ENCODE data around the gene MS4A12. TPM values are rescaled to one million over a fixed set of nuclear protein-coding genes. Genes with fewer than 3 reads are reported as not detected.

MS4A12 gene, protein sequence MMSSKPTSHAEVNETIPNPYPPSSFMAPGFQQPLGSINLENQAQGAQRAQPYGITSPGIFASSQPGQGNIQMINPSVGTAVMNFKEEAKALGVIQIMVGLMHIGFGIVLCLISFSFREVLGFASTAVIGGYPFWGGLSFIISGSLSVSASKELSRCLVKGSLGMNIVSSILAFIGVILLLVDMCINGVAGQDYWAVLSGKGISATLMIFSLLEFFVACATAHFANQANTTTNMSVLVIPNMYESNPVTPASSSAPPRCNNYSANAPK
- not detected in 5 replicates for total RNA-seq (2022; extraction: Qiagen RNA extraction; ENCODE audit: low read depth)

GRCh38 chr11:60492488-60493009 is at the start of gene MS4A12:
Gene MS4A12 (plus strand): TSS chr11:60492778. CDS start chr11:60497319, 4,541 bp downstream.

GRCh38 chr11:60455531-60456042 is 37.0 kb upstream of the MS4A12 start, which contains the start of gene MS4A1:
Gene MS4A1 (plus strand): TSS chr11:60455847. CDS start chr11:60462375, 6,528 bp downstream.

GRCh38 chr11:60515144-60515855 is 22.7 kb downstream of the MS4A12 start, which contains the start of gene MS4A13:
Gene MS4A13 (plus strand): TSS chr11:60515392. CDS start chr11:60518084, 2,692 bp downstream.

Other genes starting within 250 kb of the MS4A12 start
- gene MS4A4E, start 249.6 kb upstream of the MS4A12 start, total RNA-seq (2022; extraction: Qiagen RNA extraction; ENCODE audit: low read depth) = not detected in 5 replicates
- not detected in 5 replicates for gene MS4A4A, start 212.1 kb upstream of the MS4A12 start, total RNA-seq (2022; extraction: Qiagen RNA extraction; ENCODE audit: low read depth)
- gene MS4A6E, start 165.5 kb upstream of the MS4A12 start, total RNA-seq (2022; extraction: Qiagen RNA extraction; ENCODE audit: low read depth) = not detected in 5 replicates
- gene MS4A7, start 114.2 kb upstream of the MS4A12 start, total RNA-seq (2022; extraction: Qiagen RNA extraction; ENCODE audit: low read depth) = not detected in 5 replicates
- not detected in 5 replicates for gene MS4A14, start 96.3 kb upstream of the MS4A12 start, total RNA-seq (2022; extraction: Qiagen RNA extraction; ENCODE audit: low read depth)
- gene MS4A5, start 63.2 kb upstream of the MS4A12 start, total RNA-seq (2022; extraction: Qiagen RNA extraction; ENCODE audit: low read depth) = not detected in 5 replicates
- not detected in 5 replicates for gene MS4A1, start 36.9 kb upstream of the MS4A12 start, total RNA-seq (2022; extraction: Qiagen RNA extraction; ENCODE audit: low read depth)
- gene MS4A13, start 22.6 kb downstream of the MS4A12 start, total RNA-seq (2022; extraction: Qiagen RNA extraction; ENCODE audit: low read depth) = not detected in 5 replicates
- not detected in 5 replicates for gene MS4A8, start 206.8 kb downstream of the MS4A12 start, total RNA-seq (2022; extraction: Qiagen RNA extraction; ENCODE audit: low read depth)
- not detected in 5 replicates for gene MS4A18, start 231.9 kb downstream of the MS4A12 start, total RNA-seq (2022; extraction: Qiagen RNA extraction; ENCODE audit: low read depth)